ENCODE results near the gene OR6V1. TPM values are rescaled to one million over a fixed set of nuclear protein-coding genes. Genes with fewer than 3 reads are reported as not detected.
"Not testable (repeated sequence)": the region's sequence is repeated elsewhere in the genome, so short reads cannot be mapped to it uniquely, and the experiment has no call there.

The OR6V1 gene
- polyA plus RNA-seq, 3 donors, result not detected

DNA sequence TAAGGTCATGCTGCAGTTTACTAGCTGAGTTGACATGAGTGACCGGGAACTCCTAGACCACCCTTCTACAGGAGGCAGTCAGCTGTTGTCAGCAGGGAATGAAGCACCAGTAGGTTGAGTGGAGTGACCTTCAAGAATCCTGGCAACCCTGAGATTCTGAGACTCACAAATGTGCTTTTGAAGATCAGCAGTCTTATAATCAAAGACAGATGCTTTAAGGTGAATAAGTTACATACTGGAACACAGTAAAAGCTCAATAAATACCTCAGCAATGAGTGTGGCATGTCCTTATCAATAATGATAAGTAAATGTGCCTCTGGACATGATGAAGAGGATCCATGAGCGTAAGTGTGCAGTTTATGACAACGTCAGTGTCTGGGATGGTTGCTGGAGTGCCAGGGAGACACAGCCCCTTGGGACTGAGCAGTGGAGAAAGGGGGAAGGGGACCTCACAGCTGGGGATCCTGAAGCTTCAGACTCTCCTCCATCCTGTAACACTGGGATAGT, 11.9 kb upstream of the OR6V1 start:
- no peak for DNase-seq (ENCODE audit: extremely low read depth in 1 of 11, low read depth in 9 of 11, low spot score in 4 of 11)

DNA sequence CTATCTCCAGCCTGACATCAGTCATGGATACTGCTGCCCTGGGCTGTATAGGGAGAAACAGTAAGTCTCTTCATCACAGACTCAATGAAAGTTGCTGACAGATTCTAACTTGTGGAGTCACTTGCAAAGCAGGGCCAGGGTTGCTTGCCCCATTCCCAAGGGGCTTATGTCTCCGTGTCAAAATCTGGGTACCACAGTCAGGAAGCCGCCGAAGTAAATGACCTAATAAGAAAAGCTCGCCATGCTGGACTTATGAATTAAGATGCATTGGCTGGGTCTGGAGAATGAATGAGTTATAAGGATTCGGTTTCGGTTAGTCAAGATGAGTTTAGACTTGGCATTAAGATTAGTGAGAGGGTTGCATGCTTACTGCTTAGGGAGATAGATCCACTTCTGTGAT, 10.8 kb upstream of the OR6V1 start:
- DNase-seq (ENCODE audit: extremely low read depth in 1 of 11, low read depth in 9 of 11, low spot score in 4 of 11), result no peak

DNA sequence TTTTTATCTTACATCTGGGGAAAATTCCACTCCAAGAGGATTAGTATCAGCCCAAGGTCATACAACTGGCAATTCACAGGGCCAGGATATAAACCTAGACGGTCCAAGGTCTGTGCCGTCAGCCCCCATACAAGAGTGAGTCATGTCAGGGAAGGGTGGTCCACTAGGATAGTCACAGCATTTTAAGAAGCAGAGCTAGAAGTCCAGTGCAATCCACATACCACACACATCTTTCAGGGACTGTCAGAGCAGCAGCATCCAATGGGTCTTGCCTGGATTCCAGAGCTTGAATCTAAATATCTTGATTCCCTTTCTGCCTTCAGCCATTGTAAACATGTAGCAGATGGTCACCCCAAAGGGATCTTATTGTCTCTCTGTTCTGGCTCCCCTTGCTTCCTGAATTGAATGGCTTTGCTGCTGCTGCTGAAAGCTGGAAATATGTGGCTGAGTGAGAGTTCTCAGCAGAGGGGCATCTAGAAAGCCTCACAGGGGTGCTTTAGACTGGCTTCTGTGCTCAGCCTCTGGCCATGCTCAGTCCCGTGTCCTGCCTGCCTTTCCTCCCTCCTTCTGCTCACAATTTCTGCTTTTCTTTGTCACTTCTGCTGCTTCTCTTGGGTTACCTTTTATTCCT, 9.9 kb upstream of the OR6V1 start:
- DNase-seq (ENCODE audit: extremely low read depth in 1 of 11, low read depth in 9 of 11, low spot score in 4 of 11), result no peak

DNA sequence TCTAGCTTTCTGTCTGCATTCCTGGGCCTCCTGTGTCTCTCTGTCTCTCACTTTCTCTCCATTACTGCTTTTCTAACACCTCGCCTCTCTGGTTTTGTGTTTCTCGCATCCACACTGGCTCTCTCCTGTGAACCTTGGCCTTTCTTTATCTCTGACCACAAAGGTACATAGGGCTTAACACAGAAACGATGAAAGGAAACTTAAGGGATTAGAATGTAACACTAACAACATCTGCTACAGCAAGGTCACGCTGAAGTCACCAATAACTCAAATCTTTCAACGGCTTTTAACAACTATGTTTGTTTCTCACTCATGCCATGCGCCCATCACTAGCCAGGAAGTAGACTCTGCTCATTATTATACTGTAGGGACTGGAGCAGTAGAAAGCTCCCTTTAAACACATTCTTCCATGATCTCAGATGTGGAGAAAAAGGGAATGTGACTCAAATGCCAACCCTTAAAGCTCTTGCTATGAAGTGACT, 9.3 kb upstream of the OR6V1 start:
- DNase-seq (ENCODE audit: extremely low read depth in 1 of 11, low read depth in 9 of 11, low spot score in 4 of 11), result no peak

DNA sequence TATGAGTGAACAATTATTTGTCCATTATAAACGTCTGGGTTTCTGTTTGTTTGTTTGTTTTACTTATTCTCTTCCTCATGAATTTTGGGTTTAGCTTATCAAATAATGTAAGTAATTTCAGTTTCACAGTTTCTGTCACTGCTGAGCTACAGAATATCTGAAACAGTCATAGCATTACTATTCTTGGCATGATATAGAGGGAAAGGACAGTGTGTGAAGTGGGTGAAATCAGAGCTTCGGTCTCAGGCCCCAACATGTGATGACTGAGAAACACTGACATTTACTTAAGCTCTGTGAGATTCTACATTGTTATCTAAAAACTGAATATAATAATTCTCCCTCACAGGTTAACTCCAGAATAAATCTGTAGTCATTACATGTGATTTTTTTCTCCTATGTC, 8.8 kb upstream of the OR6V1 start:
- no peak for DNase-seq (ENCODE audit: extremely low read depth in 1 of 11, low read depth in 9 of 11, low spot score in 4 of 11)

DNA sequence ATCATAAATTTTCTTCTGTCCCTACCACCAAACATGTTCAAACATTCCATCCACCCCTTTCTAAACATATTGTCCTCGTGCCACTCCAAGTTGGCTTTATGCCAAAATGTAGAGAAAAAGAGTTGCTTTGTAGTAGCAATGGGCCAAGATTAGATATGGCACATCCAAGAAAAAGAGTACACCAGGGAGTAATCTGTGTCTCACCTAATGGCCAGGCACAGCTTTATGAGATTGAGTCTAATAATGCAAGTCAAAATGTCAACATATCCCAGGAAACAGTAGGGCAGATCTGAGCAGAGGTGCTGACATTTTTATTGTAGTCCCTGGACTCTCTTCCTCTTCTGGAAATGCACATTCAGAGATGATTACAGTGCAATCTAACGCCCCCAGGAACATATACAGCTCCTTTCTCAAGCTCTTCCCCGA, 5.7 kb upstream of the OR6V1 start:
- no peak for DNase-seq (ENCODE audit: extremely low read depth in 1 of 11, low read depth in 9 of 11, low spot score in 4 of 11)

DNA sequence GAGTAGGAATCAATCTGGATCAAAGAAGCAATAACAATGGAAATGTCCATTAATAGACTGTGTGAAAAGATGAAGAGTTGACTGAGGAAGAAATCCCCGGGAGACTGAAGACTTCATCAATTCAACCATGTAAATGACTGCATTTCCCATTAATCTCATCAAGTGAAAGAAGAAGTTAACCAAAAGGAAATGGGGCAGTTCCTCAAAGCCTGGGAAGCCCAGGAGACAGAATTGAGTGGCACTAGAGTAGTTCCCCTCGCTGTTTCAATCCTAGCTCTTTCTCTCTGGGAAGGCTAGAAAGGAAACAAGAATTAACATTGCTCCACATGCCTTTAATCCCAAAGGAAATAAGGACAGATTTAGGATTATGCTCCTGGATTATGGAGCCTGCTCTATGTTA, 4.8 kb upstream of the OR6V1 start:
- DNase-seq (ENCODE audit: extremely low read depth in 1 of 11, low read depth in 9 of 11, low spot score in 4 of 11), result no peak

DNA sequence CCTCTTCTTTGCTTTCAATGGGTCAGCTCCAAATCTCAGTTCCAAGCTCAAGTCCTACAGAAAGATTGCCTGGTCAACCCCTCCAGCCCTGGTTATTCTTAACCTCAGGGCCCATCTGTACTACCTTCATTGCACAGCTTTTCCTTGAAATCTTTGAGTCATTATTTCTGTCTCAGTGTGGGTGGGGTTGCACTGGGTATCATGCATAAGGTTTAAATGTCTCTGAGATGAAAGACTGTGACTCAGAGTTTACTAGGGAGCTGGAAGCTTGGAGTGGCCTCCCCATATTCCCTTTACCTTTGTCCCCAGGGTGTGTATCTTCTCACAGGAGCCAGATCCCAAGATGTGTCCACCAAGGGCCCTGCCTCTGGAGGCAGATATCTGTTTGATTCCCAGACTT, 3.3 kb upstream of the OR6V1 start:
- DNase-seq (ENCODE audit: extremely low read depth in 1 of 11, low read depth in 9 of 11, low spot score in 4 of 11), result no peak

DNA sequence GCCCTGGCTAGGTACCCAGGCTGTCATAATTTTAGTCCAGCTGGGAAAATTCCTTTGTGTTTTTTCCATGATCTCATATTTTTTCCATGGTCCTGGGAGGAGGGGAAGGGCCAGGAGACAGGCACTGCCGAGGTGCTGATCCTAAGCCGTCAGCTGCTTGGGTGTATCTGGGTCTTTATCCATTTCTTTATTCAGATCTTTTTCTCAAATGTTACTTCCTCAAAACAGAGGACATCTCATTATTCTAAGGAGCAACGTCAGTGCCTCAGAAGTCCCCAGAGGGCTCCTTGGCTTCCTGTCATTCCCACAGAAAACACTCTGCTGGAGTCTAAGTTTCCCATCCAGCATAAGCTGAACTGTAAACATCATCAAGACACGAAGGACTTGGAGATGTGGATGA, 2.8 kb upstream of the OR6V1 start:
- DNase-seq (ENCODE audit: extremely low read depth in 1 of 11, low read depth in 9 of 11, low spot score in 4 of 11), result no peak

DNA sequence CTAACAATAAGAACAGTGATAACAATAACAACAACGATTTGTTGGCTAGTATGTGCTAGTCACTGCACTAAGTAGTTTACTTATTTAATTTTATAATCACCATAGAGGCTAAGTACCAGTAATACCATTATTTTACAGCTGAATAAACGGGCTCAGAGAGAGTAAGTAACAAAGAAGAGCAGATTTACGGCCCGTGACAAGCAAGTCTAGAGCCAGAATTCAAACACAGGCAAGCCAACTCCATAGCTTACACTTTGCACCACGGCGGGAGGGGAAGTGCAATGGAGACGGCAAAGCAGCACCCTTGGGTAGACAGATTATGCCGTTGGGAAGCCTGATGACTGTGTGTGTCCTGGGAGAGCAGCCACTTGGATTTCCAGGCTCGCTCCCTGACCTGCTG, 1.2 kb upstream of the OR6V1 start:
- peak in 3 of 11 donors; percentile 22 to 24 (median 22) for DNase-seq (ENCODE audit: extremely low read depth in 1 of 11, low read depth in 9 of 11, low spot score in 4 of 11)

DNA sequence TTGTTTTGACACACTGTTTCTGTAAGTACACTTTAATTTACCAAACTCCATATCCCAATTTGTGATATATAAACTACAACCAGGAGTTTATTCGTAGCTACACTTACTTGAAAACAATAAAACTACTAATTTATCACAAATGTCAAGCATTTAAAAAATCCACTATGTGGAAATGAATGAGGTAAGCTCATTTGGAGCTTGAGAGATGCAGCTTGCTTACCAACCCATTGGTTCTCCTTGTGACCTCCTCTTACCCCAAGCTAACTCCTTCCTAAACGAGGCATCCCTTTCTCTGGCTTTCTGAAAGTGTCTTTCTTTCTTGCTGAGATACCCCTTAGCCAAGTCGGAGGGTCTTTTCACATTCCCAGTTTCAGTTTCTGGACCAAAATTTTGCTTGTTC, 2.5 kb downstream of the OR6V1 start:
- no peak for DNase-seq (ENCODE audit: extremely low read depth in 1 of 11, low read depth in 9 of 11, low spot score in 4 of 11)

DNA sequence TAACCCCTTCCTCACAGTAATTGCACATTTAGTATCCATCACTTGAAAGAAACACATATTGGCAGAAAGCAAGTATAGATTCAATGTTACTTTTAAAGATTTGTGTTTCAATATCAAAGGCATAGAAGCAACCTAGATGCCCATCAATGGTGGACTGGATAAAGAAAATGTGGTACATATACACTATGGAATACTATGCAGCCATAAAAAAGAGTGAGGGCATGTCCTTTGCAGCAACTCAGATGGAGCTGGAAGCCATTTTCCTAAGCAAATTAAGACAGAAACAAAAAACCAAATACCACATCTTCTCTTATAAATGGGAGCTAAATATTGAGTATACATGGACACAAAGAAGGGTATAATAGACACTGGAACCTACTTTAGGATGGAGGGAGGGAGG, 3.6 kb downstream of the OR6V1 start:
- no peak for DNase-seq (ENCODE audit: extremely low read depth in 1 of 11, low read depth in 9 of 11, low spot score in 4 of 11)

DNA sequence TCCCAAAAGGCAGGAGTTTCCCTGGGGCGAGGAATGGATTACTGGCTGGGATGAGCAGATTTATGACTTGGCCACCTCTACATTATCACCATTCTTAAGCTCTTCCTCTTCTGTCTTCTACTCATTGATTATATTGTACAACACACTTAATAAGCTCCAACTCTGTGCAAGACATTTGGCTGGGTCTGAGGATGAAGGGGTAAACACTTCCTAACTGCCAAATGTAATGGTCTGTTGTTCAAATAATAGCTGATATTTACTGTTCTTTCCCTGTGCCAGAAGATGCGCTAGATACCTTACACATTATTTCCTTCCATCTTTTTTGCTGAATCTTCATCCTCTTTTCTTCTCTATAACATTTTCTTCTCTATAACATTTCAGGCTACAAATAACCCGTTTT, 11.6 kb downstream of the OR6V1 start:
- no peak for DNase-seq (ENCODE audit: extremely low read depth in 1 of 11, low read depth in 9 of 11, low spot score in 4 of 11)

DNA sequence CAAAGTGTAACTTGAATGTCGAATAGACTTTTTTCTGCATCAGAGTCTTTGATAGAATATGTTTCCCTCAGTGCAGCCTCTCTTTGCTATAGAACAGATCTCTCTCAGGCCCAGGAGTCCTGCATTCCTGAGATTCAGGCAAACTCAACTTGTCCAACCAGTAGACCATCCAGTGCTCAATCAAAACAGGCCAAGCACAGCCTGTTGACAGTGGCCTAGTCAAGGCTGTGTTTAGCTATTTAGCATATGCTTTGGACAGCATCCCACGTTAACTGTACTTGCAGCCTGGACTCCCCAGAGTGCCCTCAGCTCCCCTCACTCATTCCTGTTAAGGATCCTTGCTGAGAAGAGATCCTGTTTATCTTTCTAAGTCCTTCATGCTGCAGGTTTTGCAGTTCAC, 16.3 kb downstream of the OR6V1 start:
- no peak for DNase-seq (ENCODE audit: extremely low read depth in 1 of 11, low read depth in 9 of 11, low spot score in 4 of 11)

DNA sequence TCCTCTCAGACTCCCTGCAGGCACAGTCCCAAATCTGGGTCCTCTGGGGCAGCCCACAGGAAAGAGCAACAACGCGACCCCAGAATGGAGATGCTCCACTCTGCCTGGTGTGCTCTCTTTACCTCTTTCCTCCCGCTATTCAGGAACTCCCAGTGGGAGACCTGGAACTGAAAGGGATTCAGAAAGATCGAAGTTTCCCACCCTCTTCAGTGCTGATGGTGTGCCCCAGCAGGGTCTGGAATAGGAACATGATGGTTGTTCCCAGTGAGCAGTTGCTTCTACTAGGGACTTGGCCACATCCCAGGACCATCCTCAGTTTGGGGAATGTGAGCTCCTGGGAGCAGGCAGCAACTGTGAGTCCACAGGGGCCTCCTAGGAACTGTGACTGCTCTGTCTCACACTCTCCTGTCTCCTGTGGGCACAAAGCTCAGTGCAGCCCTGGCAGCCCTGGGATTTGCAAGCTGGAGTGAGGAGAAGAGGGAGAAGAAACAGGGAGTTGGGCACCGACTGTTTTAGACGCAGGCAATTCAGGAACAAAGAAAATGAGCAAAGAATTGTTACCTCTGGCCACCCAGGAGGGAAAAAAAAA, 17.9 kb downstream of the OR6V1 start:
- DNase-seq (ENCODE audit: extremely low read depth in 1 of 11, low read depth in 9 of 11, low spot score in 4 of 11), result no peak

DNA sequence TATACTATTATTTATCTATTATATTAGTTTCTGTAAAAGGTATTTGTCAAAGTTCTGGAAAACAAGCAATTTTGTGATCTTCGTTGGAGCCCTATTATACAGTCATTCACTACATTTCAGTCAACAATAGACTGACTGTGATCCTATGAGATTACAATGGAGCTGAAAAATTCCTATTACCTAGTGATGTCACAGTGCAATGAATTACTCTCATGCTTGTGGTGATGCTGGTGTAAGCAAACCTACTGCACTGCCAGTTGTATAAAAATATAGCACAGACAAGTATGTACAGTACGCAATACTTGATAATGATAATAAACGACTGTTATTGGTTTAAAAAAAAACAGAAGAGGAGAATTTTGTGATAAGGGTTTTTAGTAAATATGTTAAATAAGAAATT, 21.4 kb downstream of the OR6V1 start:
- DNase-seq (ENCODE audit: extremely low read depth in 1 of 11, low read depth in 9 of 11, low spot score in 4 of 11), result no peak

DNA sequence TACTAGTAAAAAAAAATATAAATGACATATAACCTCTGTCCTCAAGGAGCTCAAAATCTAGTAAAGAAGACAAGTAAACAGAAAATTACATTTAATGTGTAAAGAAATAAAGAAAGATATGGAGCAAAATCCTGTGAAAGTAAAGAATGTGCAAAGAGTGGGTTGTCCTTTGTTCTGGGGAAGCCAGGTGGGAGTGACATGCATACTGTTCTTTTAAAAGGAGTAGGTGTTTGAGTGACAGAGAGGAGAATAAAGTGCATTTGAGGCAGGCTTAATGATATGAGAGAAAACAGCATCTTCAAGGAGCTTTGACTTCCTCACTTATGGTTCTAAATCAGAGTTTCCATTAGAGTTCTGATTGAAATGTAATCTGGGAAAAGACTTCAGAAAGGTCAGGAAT, 22.0 kb downstream of the OR6V1 start:
- DNase-seq (ENCODE audit: extremely low read depth in 1 of 11, low read depth in 9 of 11, low spot score in 4 of 11), result no peak

DNA sequence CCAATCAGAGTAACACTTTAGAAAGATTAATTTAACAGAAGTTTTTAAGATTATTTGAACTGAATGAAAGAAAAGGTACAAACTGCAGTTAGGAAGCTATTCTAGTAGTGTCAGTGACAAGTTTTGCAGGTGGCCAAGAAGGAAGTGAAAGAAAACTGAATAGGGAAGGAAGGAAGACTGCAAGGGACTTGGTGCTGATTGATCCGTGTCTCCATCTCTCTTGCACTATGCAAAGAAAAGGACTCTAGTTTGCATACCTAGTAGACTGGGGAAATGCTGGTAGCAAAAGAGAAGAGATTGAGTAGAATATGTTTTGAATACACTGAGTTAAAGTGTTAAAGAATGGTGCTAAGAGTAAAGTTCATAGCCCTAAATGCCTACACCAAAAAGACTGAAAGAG, 33.0 kb downstream of the OR6V1 start:
- DNase-seq (ENCODE audit: extremely low read depth in 1 of 11, low read depth in 9 of 11, low spot score in 4 of 11), result no peak

DNA sequence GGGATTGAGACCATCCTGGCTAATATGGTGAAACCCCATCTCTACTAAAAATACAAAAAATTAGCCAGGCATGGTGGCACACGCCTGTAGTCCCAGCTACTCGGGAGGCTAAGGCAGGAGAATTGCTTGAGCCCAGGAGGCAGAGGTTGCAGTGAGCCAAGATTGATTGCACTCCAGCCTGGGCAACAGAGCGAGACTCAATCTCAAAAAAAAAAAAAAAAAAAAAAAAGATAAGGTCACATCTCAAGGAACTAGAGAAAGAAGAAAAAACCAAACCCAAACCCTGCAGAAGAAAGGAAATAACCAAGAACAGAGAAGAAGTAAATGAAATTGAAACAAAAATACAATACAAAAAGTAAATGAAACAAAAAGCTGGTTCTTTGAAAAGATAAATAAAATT, 33.5 kb downstream of the OR6V1 start:
- DNase-seq (ENCODE audit: extremely low read depth in 1 of 11, low read depth in 9 of 11, low spot score in 4 of 11), result not testable (repeated sequence)

DNA sequence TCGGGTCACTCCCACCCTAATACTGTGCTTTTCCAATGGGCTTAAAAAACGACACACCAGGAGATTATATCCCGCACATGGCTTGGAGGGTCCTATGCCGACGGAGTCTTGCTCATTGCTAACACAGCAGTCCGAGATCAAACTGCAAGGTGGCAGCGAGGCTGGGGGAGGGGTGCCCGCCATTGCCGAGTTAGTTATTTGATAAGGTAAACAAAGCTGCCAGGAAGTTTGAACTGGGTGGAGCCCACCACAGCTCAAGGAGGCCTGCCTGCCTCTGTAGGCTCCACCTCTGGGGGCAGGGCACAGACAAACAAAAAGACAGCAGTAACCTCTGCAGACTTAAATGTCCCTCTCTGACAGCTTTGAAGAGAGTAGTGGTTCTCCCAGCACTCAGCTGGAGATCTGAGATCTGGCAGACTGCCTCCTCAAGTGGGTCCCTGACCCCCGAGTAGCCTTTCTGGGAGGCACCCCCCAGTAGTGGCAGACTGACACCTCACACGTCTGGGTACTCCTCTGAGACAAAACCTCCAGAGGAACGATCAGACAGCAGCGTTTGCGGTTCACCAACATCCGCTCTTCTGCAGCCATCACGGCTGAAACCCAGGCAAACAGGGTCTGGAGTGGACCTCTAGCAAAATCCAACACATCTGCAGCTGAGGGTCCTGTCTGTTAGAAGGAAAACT, 36.5 kb downstream of the OR6V1 start:
- DNase-seq (ENCODE audit: extremely low read depth in 1 of 11, low read depth in 9 of 11, low spot score in 4 of 11), result not testable (repeated sequence)
